GM18505 (cell line): ENCODE data around the gene PFKL.

Source experiments
- ATAC-seq: cut with Tn5 transposase; IDR thresholded peaks from one replicate; pipeline ENCODE4 v1.9.1; 2021; ENCODE audit not compliant: unreplicated experiment
- POLR2A ChIP-seq: IDR thresholded peaks from 4 replicates; pipeline ENCODE4 v1.6.1; 2011; ENCODE audit warnings: borderline replicate concordance; ENCODE audit not compliant: insufficient read depth, insufficient read length; ENCODE audit errors: extremely low read depth

The PFKL gene

GRCh38 chr21:44349416-44349846 is 49.6 kb downstream of the PFKL start:
- no peak for ATAC-seq
- TF ChIP-seq POLR2A, result no peak

GRCh38 chr21:44349847-44350772 is 50.3 kb downstream of the PFKL start:
- no peak for ATAC-seq
- TF ChIP-seq POLR2A, result no peak

- no peak for TF ChIP-seq POLR2A
- no peak for ATAC-seq
Measured at GRCh38 chr21:44350773-44351481, 51.1 kb downstream of the PFKL start.

- ATAC-seq, result no peak
- TF ChIP-seq POLR2A, result no peak
Measured at GRCh38 chr21:44351535-44352252, 51.8 kb downstream of the PFKL start.

- TF ChIP-seq POLR2A, result no peak
- ATAC-seq, result no peak
Measured at GRCh38 chr21:44352253-44352860, 52.5 kb downstream of the PFKL start.

- TF ChIP-seq POLR2A, result no peak
- ATAC-seq, result no peak
Measured at GRCh38 chr21:44353191-44353970, 53.5 kb downstream of the PFKL start, which contains the start of gene TRPM2. Gene TRPM2, plus strand, starts transcription at chr21:44353621. Its CDS starts 80 bp downstream, at chr21:44353701.

- ATAC-seq, result no peak
- TF ChIP-seq POLR2A, result no peak
Measured at GRCh38 chr21:44354001-44354405, 54.1 kb downstream of the PFKL start.

GRCh38 chr21:44354775-44355771 is 55.2 kb downstream of the PFKL start:
- TF ChIP-seq POLR2A, result no peak
- ATAC-seq, result no peak

- no peak for TF ChIP-seq POLR2A
- no peak for ATAC-seq
Measured at GRCh38 chr21:44356160-44356559, 56.3 kb downstream of the PFKL start.

GRCh38 chr21:44356636-44357035 is 56.8 kb downstream of the PFKL start:
- ATAC-seq, result no peak

More at GRCh38 chr21:44356636-44357035, 56.8 kb downstream of the PFKL start:
- no peak for TF ChIP-seq POLR2A
